IPS DF 6.9 (cell line): ENCODE measurements around the gene PTGER2.

Experiments used
- DNase-seq: peaks from one replicate; pipeline ENCODE4 v3.0.0-alpha.2; 2013; ENCODE audit warnings: low read depth, low spot score
- H3K27ac ChIP-seq: one replicate; pipeline ENCODE4 v1.5.1; 2013; ENCODE audit warnings: low read length, control low read depth
- H3K27me3 ChIP-seq: 2 replicates; pipeline ENCODE4 v1.6.1; 2013; ENCODE audit warnings: mild to moderate bottlenecking, low read length; ENCODE audit not compliant: control insufficient read depth, insufficient read depth
- H3K36me3 ChIP-seq: 2 replicates; pipeline ENCODE4 v1.6.1; 2013; ENCODE audit warnings: low read length; ENCODE audit not compliant: control insufficient read depth, insufficient read depth
- H3K4me1 ChIP-seq: 2 replicates; pipeline ENCODE4 v1.6.1; 2013; ENCODE audit warnings: low read length; ENCODE audit not compliant: control insufficient read depth, insufficient read depth
- H3K4me3 ChIP-seq: 2 replicates; pipeline ENCODE4 v1.5.1; 2013; ENCODE audit warnings: mild to moderate bottlenecking, low read length
- H3K9me3 ChIP-seq: 2 replicates; pipeline ENCODE4 v1.6.1; 2013; ENCODE audit warnings: low read length, inconsistent platforms; ENCODE audit not compliant: control insufficient read depth, insufficient read depth
- WGBS: extraction: QIAGEN DNeasy Blood & Tissue Kit; methylation state at CpG from one replicate; pipeline ENCODE4 v1.1.7; 2013; ENCODE audit warnings: mixed read lengths, missing lambda C conversion rate; ENCODE audit not compliant: insufficient read length, insufficient coverage; 5-methylcytosine and 5-hydroxymethylcytosine counted together

Gene PTGER2

GRCh38 chr14:52305014-52305413 is 9.1 kb upstream of the PTGER2 start:
- Histone ChIP-seq H3K9me3 (no peaks in the 10 kb centered on the region), H3K27me3 (no peaks in the 10 kb centered on the region), H3K4me1 (no peaks in the 10 kb centered on the region; the same call in 1 of the 2 replicates), H3K4me3 (no peak overlapping the region), H3K27ac (no peak overlapping the region), H3K36me3 (no peaks in the 10 kb centered on the region)
- DNase-seq = no peak
- no CpG with 5 or more reads among the region's 6 CpGs for WGBS

GRCh38 chr14:52307376-52307775 is 6.7 kb upstream of the PTGER2 start:
- Histone ChIP-seq H3K4me1 (no peaks in the 10 kb centered on the region; the same call in 1 of the 2 replicates), H3K4me3 (no peak overlapping the region), H3K27me3 (no peaks in the 10 kb centered on the region), H3K27ac (no peak overlapping the region), H3K9me3 (no peaks in the 10 kb centered on the region), H3K36me3 (no peaks in the 10 kb centered on the region)
- whole genome bisulfite sequencing = no CpG with 5 or more reads among the region's 4 CpGs
- DNase-seq = no peak

- DNase-seq = no peak
- WGBS = no CpG with 5 or more reads among the region's 2 CpGs
- Histone ChIP-seq H3K9me3 (no peaks in the 10 kb centered on the region), H3K4me1 (no peaks in the 10 kb centered on the region; the same call in 1 of the 2 replicates), H3K27ac (no peak overlapping the region), H3K36me3 (no peaks in the 10 kb centered on the region), H3K4me3 (no peak overlapping the region), H3K27me3 (peaks cover under 1% of the 10 kb centered on the region)
Observed at GRCh38 chr14:52307905-52308304, 6.2 kb upstream of the PTGER2 start.

- no peaks in the 10 kb centered on the region for H3K9me3 ChIP-seq
- DNase-seq = no peak
- peaks cover 1% of the 10 kb centered on the region; the same call in 1 of the 2 replicates for H3K4me1 ChIP-seq
- no peak overlapping the region for H3K27ac ChIP-seq
- no peak overlapping the region for H3K4me3 ChIP-seq
- H3K27me3 ChIP-seq = peaks cover 25% of the 10 kb centered on the region
- no CpG with 5 or more reads among the region's 3 CpGs for WGBS
- no peaks in the 10 kb centered on the region for H3K36me3 ChIP-seq
Observed at GRCh38 chr14:52310541-52310940, 3.6 kb upstream of the PTGER2 start.

- H3K9me3 ChIP-seq = no peaks in the 10 kb centered on the region
- no peak for DNase-seq
- peaks cover 36% of the 10 kb centered on the region for H3K27me3 ChIP-seq
- H3K36me3 ChIP-seq = no peaks in the 10 kb centered on the region
- WGBS = no CpG with 5 or more reads among the region's 5 CpGs
- H3K4me3 ChIP-seq = no peak overlapping the region
- no peak overlapping the region for H3K27ac ChIP-seq
- H3K4me1 ChIP-seq = peaks cover 1% of the 10 kb centered on the region; the same call in 1 of the 2 replicates
Observed at GRCh38 chr14:52312931-52313355, 1.2 kb upstream of the PTGER2 start.

- Histone ChIP-seq H3K4me3 (peak overlapping the region; percentile 44; the same call in 1 of the 2 replicates), H3K9me3 (no peaks in the 10 kb centered on the region), H3K27ac (no peak overlapping the region), H3K4me1 (peaks cover 1% of the 10 kb centered on the region; the same call in 1 of the 2 replicates), H3K27me3 (peaks cover 36% of the 10 kb centered on the region), H3K36me3 (no peaks in the 10 kb centered on the region)
- no peak for DNase-seq
- WGBS = no CpG with 5 or more reads among the region's 10 CpGs
Observed at GRCh38 chr14:52313462-52313861, 650 bp upstream of the PTGER2 start.

- Histone ChIP-seq H3K27ac (no peak overlapping the region), H3K4me3 (peak overlapping the region; percentile 44; the same call in 1 of the 2 replicates), H3K36me3 (no peaks in the 10 kb centered on the region), H3K4me1 (peaks cover 1% of the 10 kb centered on the region; the same call in 1 of the 2 replicates), H3K27me3 (peaks cover 36% of the 10 kb centered on the region), H3K9me3 (no peaks in the 10 kb centered on the region)
- peak; percentile 11 for DNase-seq
- WGBS = no CpG with 5 or more reads among the region's 63 CpGs
Observed at GRCh38 chr14:52314595-52315354, 663 bp downstream of the PTGER2 start.

GRCh38 chr14:52315355-52315718 is 1.2 kb downstream of the PTGER2 start:
- DNase-seq = no peak
- peak overlapping the region; percentile 44; the same call in 1 of the 2 replicates for H3K4me3 ChIP-seq
- H3K27ac ChIP-seq = no peak overlapping the region
- no peaks in the 10 kb centered on the region for H3K36me3 ChIP-seq
- no peaks in the 10 kb centered on the region for H3K9me3 ChIP-seq
- WGBS = no CpG with 5 or more reads among the region's 11 CpGs
- H3K27me3 ChIP-seq = peaks cover 36% of the 10 kb centered on the region
- peaks cover 1% of the 10 kb centered on the region; the same call in 1 of the 2 replicates for H3K4me1 ChIP-seq

- no peak for DNase-seq
- Histone ChIP-seq H3K4me1 (peaks cover 1% of the 10 kb centered on the region; the same call in 1 of the 2 replicates), H3K27me3 (peaks cover 34% of the 10 kb centered on the region), H3K36me3 (no peaks in the 10 kb centered on the region), H3K27ac (no peak overlapping the region), H3K9me3 (no peaks in the 10 kb centered on the region), H3K4me3 (no peak overlapping the region)
- no CpG with 5 or more reads among the region's 2 CpGs for WGBS
Observed at GRCh38 chr14:52318062-52318461, 4.0 kb downstream of the PTGER2 start.

- H3K36me3 ChIP-seq = no peaks in the 10 kb centered on the region
- no peaks in the 10 kb centered on the region for H3K9me3 ChIP-seq
- H3K4me1 ChIP-seq = peaks cover 1% of the 10 kb centered on the region; the same call in 1 of the 2 replicates
- no peak overlapping the region for H3K27ac ChIP-seq
- no peak for DNase-seq
- H3K4me3 ChIP-seq = no peak overlapping the region
- no CpG with 5 or more reads among the region's 5 CpGs for WGBS
- H3K27me3 ChIP-seq = peaks cover 24% of the 10 kb centered on the region
Observed at GRCh38 chr14:52318826-52319645, 4.9 kb downstream of the PTGER2 start.
